AG09309 (cell line): ENCODE data around the gene FOXO1.

Experiments used
- DNase-seq: peaks from one replicate; pipeline ENCODE4 v3.0.0-alpha.2; 2010; ENCODE audit warnings: low read depth
- H3K4me3 ChIP-seq: 2 replicates; pipeline ENCODE4 v1.5.1; 2011; ENCODE audit warnings: mild to moderate bottlenecking, low read depth, low read length, moderate library complexity; ENCODE audit not compliant: control insufficient read depth
- TF ChIP-seq, protein P1 (sequence below): IDR thresholded peaks from 2 replicates; pipeline ENCODE4 v1.5.1; 2011; ENCODE audit warnings: mild to moderate bottlenecking, low read depth, low read length, inconsistent platforms; ENCODE audit not compliant: insufficient read depth, control insufficient read depth; ENCODE audit errors: missing control alignments

Gene FOXO1

DNA sequence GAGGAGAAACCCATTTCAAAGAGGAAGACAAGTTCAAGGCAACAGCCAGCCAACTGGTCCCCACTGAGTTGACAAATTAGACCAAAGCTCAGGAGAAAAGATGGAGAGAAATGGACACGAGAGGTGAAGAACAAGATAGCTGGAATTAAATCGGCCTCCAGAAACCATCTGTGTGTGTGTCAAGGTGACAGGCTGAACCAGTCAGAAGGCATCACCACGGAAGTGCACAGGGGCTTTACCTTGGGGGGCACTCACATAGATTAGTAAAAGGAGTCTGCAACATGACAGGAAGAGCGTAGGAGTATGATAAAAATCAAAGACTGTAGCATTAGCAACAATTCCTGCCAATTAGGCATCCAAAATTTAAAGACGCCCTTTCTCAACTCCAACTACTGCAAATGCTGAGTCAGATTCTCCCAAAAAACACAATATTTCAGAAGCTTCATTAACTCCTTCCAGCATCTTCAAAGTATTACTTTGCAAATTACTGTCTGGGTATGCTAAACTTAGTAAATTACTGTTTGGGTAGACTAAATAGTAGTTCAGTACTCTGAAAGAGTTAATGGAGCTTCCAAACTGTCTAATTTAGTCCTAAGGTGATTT is 66.2 kb downstream of the FOXO1 start:
- no peak overlapping the region for H3K4me3 ChIP-seq
- DNase-seq, result no peak
- TF ChIP-seq, protein P1, sequence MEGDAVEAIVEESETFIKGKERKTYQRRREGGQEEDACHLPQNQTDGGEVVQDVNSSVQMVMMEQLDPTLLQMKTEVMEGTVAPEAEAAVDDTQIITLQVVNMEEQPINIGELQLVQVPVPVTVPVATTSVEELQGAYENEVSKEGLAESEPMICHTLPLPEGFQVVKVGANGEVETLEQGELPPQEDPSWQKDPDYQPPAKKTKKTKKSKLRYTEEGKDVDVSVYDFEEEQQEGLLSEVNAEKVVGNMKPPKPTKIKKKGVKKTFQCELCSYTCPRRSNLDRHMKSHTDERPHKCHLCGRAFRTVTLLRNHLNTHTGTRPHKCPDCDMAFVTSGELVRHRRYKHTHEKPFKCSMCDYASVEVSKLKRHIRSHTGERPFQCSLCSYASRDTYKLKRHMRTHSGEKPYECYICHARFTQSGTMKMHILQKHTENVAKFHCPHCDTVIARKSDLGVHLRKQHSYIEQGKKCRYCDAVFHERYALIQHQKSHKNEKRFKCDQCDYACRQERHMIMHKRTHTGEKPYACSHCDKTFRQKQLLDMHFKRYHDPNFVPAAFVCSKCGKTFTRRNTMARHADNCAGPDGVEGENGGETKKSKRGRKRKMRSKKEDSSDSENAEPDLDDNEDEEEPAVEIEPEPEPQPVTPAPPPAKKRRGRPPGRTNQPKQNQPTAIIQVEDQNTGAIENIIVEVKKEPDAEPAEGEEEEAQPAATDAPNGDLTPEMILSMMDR, result no peak

DNA sequence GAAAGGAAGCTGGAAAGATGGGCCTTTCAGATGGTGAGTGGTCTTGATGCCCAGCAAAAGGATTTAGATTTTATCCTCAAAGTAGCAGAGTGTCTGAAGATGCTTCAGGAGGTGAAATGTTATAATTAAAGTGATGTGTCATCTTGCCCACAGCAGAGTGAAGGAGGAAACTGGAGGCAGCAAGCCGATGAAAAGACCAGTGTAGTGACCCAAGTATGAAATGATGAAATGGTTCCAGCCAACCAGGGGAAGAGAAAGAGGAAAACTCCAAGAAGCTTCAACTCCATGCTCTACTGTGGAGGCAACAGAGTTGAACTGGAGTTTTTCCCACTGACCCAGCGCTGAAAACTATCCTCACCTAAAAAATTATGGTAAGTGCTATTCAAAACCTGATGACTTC is 66.7 kb downstream of the FOXO1 start:
- H3K4me3 ChIP-seq, result no peak overlapping the region
- TF ChIP-seq, protein P1, result no peak
- no peak for DNase-seq

- no peak for DNase-seq
- H3K4me3 ChIP-seq, result no peak overlapping the region
- TF ChIP-seq, protein P1, result no peak
Observed at GRCh38 chr13:40599124-40599523, 67.3 kb downstream of the FOXO1 start.

DNA sequence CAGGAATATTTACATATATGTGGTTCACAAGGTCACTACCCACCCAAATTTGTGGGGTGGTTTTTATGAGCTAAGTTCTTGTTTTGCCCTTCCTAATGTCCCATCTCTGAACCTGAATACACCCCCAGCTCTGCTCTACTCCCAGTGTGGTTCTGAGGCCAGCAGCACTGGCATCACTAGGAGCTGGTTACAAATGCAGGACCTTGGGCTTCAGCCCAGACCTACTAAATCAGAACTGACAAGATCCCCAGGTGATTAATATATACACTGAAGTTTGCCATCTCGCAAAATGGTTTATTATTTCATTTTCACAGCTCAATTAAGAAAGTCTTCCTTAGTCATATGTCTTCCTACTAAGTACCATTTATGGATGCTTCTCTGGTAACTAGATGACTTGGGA is 67.9 kb downstream of the FOXO1 start:
- TF ChIP-seq, protein P1, result no peak

DNA sequence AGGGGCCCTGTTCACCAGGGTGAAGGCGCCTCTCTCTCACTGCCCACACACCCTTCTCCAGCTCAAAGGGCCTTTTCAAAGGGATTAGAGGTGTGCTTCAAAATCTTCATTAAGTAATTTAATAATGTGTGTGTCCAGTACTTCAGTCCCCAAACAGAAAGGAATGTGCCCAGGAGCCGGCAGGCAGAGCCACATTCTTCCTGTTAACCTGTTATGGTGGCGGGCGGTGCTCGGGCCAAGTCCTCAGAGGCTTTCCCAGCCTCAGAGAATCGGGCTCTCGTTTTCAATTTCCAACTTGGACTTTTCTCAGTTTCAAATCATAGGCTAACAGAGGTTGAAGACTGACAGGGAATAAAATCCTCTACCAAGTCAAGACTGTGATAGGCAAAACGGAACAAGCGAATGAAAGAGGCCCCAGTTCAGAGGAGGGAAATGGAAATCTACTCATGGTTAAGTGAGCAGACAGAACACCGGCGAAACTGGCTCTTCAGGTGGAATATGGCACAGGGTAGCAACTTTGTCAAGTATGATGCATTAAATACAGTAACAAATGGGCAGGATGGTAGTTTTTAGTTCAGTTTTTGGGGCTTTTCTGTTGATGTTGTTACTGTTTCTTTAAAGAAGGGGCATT is 68.6 kb downstream of the FOXO1 start:
- TF ChIP-seq, protein P1, result no peak
- no peak overlapping the region for H3K4me3 ChIP-seq
- no peak for DNase-seq

More for the DNA sequence above, 67.9 kb downstream of the FOXO1 start:
- H3K4me3 ChIP-seq, result no peak overlapping the region
- DNase-seq, result no peak

GRCh38 chr13:40596484-40596883 is 70.0 kb downstream of the FOXO1 start:
- H3K4me3 ChIP-seq, result no peak overlapping the region
- no peak for DNase-seq
- TF ChIP-seq, protein P1, result no peak
